MCF 10A (cell line): ENCODE data around the gene C11orf65. TPM values are rescaled to one million over a fixed set of nuclear protein-coding genes. Genes with fewer than 3 reads are reported as not detected.

Experiments used
- BruUV-seq: library from RNA; stranded (reverse); fragments of 400-500 nt; replicated peaks from 2 replicates; lab custom pipeline; 2021; lab: Mats Ljungman, UMichigan
- CTCF ChIA-PET: fragments of 300-600 bp; sonication (Branson Sonifier 250); formaldehyde crosslinking; extraction: SDS; loops from one replicate; lab custom pipeline; 2021; ENCODE audit warnings: antibody characterized with exemption, inconsistent platforms; lab: Yijun Ruan, JAX
- POLR2A ChIA-PET: fragments of 300-600, 350-650 bp; sonication (Branson Sonifier 250); formaldehyde crosslinking; extraction: SDS; loops from one replicate; lab custom pipeline; 2020; ENCODE audit warnings: antibody characterized with exemption, inconsistent platforms; lab: Yijun Ruan, JAX
- DNase-seq: peaks from one replicate; pipeline ENCODE4 v3.0.0-alpha.2; 2018; ENCODE audit not compliant: unreplicated experiment
- H3K27ac Mint-ChIP-seq: one replicate; pipeline ENCODE4 v1.8.0; 2022; ENCODE audit warnings: mild to moderate bottlenecking, low read depth, mixed read lengths; ENCODE audit not compliant: unreplicated experiment
- H3K27me3 Mint-ChIP-seq: one replicate; pipeline ENCODE4 v1.8.0; 2022; ENCODE audit warnings: mixed read lengths; ENCODE audit not compliant: insufficient read depth, unreplicated experiment
- H3K36me3 Mint-ChIP-seq: one replicate; pipeline ENCODE4 v1.8.0; 2022; ENCODE audit warnings: mild to moderate bottlenecking, moderate library complexity, mixed read lengths; ENCODE audit not compliant: insufficient read depth, unreplicated experiment
- H3K4me1 Mint-ChIP-seq: one replicate; pipeline ENCODE4 v1.8.0; 2022; ENCODE audit warnings: mixed read lengths; ENCODE audit not compliant: insufficient read depth, unreplicated experiment
- H3K4me3 Mint-ChIP-seq: one replicate; pipeline ENCODE4 v1.8.0; 2022; ENCODE audit warnings: mild to moderate bottlenecking, moderate library complexity, mixed read lengths; ENCODE audit not compliant: unreplicated experiment
- H3K9me3 Mint-ChIP-seq: one replicate; pipeline ENCODE4 v1.8.0; 2022; ENCODE audit warnings: mixed read lengths; ENCODE audit not compliant: unreplicated experiment
- CTCF ChIP-seq: fragments of 200-600 bp; IDR thresholded peaks from one replicate; pipeline ENCODE4 v1.8.0; 2022; ENCODE audit warnings: antibody characterized with exemption, mild to moderate bottlenecking; ENCODE audit not compliant: unreplicated experiment
- intact Hi-C: fragments of 100-400 bp; cut with micrococcal nuclease; formaldehyde crosslinking; loops from 2 replicates; pipeline ENCODE4 v1.14.1; 2022
- total RNA-seq: library from RNA; stranded (reverse); gene quantifications from 2 replicates; pipeline ENCODE4 v1.2.3, GENCODE V29; 2022

C11orf65 gene
- total RNA-seq, 1 experiment from 2014 or later = 1.4 TPM

GRCh38 chr11:108370990-108371389 lies 96.3 kb downstream of the C11orf65 start:
- POLR2A ChIA-PET = no interaction called here
- no peak for DNase-seq
- TF ChIP-seq CTCF = no peak
- no peak overlapping the region for H3K27ac Mint-ChIP-seq
- CTCF ChIA-PET = no interaction called here
- no peaks in the 10 kb centered on the region for H3K4me1 Mint-ChIP-seq
- peaks cover 36% of the 10 kb centered on the region for H3K36me3 Mint-ChIP-seq
- H3K4me3 Mint-ChIP-seq = no peak overlapping the region
- H3K9me3 Mint-ChIP-seq = no peaks in the 10 kb centered on the region
- no TSS peak for BruUV-seq
- H3K27me3 Mint-ChIP-seq = no peaks in the 10 kb centered on the region
- intact Hi-C loops = no loop called here

- ChIA-PET CTCF (interaction anchor here (1.0 kb wide), 1 partner anchor 28 kb away, joined by 4 read pairs; no protein-coding TSS in a partner anchor), POLR2A (interaction anchor here (0.6 kb wide), 2 partner anchors 316 to 1962 kb away, joined by 3 read pairs; no protein-coding TSS in a partner anchor)
- H3K9me3 Mint-ChIP-seq = no peaks in the 10 kb centered on the region
- H3K27ac Mint-ChIP-seq = no peak overlapping the region
- no peaks in the 10 kb centered on the region for H3K4me1 Mint-ChIP-seq
- H3K4me3 Mint-ChIP-seq = no peak overlapping the region
- intact Hi-C loops = no loop called here
- no peak for DNase-seq
- no peak for TF ChIP-seq CTCF
- H3K36me3 Mint-ChIP-seq = peaks cover 42% of the 10 kb centered on the region
- BruUV-seq = no TSS peak
- no peaks in the 10 kb centered on the region for H3K27me3 Mint-ChIP-seq
These were observed 97.0 kb downstream of the C11orf65 start for GRCh38 chr11:108370315-108370714.

- no TSS peak for BruUV-seq
- POLR2A ChIA-PET = no interaction called here
These were observed 98.3 kb downstream of the C11orf65 start for GRCh38 chr11:108369064-108369463.

GRCh38 chr11:108368134-108368533 lies 99.2 kb downstream of the C11orf65 start:
- ChIA-PET POLR2A (interaction anchor here (0.7 to 1.1 kb wide), 2 partner anchors 99 to 797 kb away, joined by 4 read pairs; partner anchors contain the start of gene C11orf65), CTCF (interaction anchor here (0.6 to 1.1 kb wide), 2 partner anchors 18 to 279 kb away, joined by 3 to 4 read pairs; no protein-coding TSS in a partner anchor)
- Mint-ChIP-seq H3K27ac (no peak overlapping the region), H3K27me3 (no peaks in the 10 kb centered on the region), H3K9me3 (no peaks in the 10 kb centered on the region), H3K36me3 (peaks cover 48% of the 10 kb centered on the region), H3K4me3 (no peak overlapping the region), H3K4me1 (no peaks in the 10 kb centered on the region)
- BruUV-seq = no TSS peak
- intact Hi-C loops = no loop called here
- no peak for DNase-seq
- TF ChIP-seq CTCF = no peak

More at GRCh38 chr11:108369064-108369463, 98.3 kb downstream of the C11orf65 start:
- DNase-seq = no peak
- no peak for TF ChIP-seq CTCF
- Mint-ChIP-seq H3K4me1 (no peaks in the 10 kb centered on the region), H3K36me3 (peaks cover 48% of the 10 kb centered on the region), H3K27me3 (no peaks in the 10 kb centered on the region), H3K9me3 (no peaks in the 10 kb centered on the region), H3K27ac (no peak overlapping the region), H3K4me3 (no peak overlapping the region)
- CTCF ChIA-PET = no interaction called here
- intact Hi-C loops = no loop called here
